Fibroblast of lung (primary cell): Measurements from ENCODE around the gene SFXN1. TPM values are rescaled to one million over a fixed set of nuclear protein-coding genes. Genes with fewer than 3 reads are reported as not detected.

ENCODE experiments used
- DNase-seq, 2 donors: peaks; one replicate each; pipeline versions ENCODE4 v3.0.0 to v3.0.0-alpha.2; 2010; ENCODE audit warnings: low read depth in 2 of 2
- H2AFZ ChIP-seq: 2 replicates; pipeline ENCODE4 v1.5.1; 2012; ENCODE audit warnings: low read length, control low read depth, inconsistent platforms
- H3K27ac ChIP-seq: 2 replicates; pipeline ENCODE4 v1.5.1; 2011; ENCODE audit warnings: low read length, control low read depth; ENCODE audit not compliant: insufficient read depth
- H3K27me3 ChIP-seq: 2 replicates; pipeline ENCODE4 v1.5.1; 2011; ENCODE audit warnings: mild to moderate bottlenecking, low read length; ENCODE audit not compliant: control insufficient read depth, insufficient read depth
- H3K36me3 ChIP-seq: 2 replicates; pipeline ENCODE4 v1.5.1; 2011; ENCODE audit warnings: low read length; ENCODE audit not compliant: control insufficient read depth, insufficient read depth
- H3K4me1 ChIP-seq: 2 replicates; pipeline ENCODE4 v1.5.1; 2011; ENCODE audit warnings: low read length; ENCODE audit not compliant: control insufficient read depth, insufficient read depth; ENCODE audit errors: extremely low read depth
- H3K4me2 ChIP-seq: 2 replicates; pipeline ENCODE4 v1.5.1; 2011; ENCODE audit warnings: low read length, control low read depth; ENCODE audit not compliant: insufficient read depth; ENCODE audit errors: extremely low read depth
- H3K4me3 ChIP-seq, 4 experiments: fragments of 200-600 bp in 1 of 4; sonication (generic) in 1 of 4; replicated peaks in 1 of 4; 2 replicates each; pipeline ENCODE4 v1.5.1; 2011 to 2016; ENCODE audit warnings: low read length in 4 of 4, low read depth in 3 of 4, mild to moderate bottlenecking in 3 of 4, control low read depth in 2 of 4, inconsistent platforms in 1 of 4, mixed read lengths in 1 of 4; ENCODE audit not compliant: insufficient read depth in 1 of 4; ENCODE audit errors: control extremely low read depth in 1 of 4
- H3K79me2 ChIP-seq: 2 replicates; pipeline ENCODE4 v1.5.1; 2012; ENCODE audit warnings: mild to moderate bottlenecking, low read length, inconsistent platforms; ENCODE audit not compliant: control insufficient read depth, insufficient read depth
- H3K9ac ChIP-seq: 2 replicates; pipeline ENCODE4 v1.5.1; 2011; ENCODE audit warnings: mild to moderate bottlenecking, low read length, control low read depth; ENCODE audit not compliant: insufficient read depth
- H3K9me3 ChIP-seq: 2 replicates; pipeline ENCODE4 v1.5.1; 2012; ENCODE audit warnings: low read depth, low read length; ENCODE audit not compliant: control insufficient read depth, insufficient read depth
- H4K20me1 ChIP-seq: 2 replicates; pipeline ENCODE4 v1.5.1; 2011; ENCODE audit warnings: low read length; ENCODE audit not compliant: control insufficient read depth, insufficient read depth; ENCODE audit errors: extremely low read depth
- CTCF ChIP-seq, 2 donors: IDR thresholded peaks in 1 of 2; conservative IDR thresholded peaks in 1 of 2; 1 replicate in 1 of 2; 2 replicates in 1 of 2; pipeline ENCODE4 v1.5.1; 2011 to 2012; ENCODE audit warnings: low read length in 2 of 2, control low read depth in 1 of 2, inconsistent platforms in 1 of 2, low read depth in 1 of 2, mild to moderate bottlenecking in 1 of 2
- EZH2 ChIP-seq: IDR thresholded peaks from 2 replicates; pipeline ENCODE4 v1.5.1; 2012; ENCODE audit warnings: low read length, control low read depth, mild to moderate bottlenecking; ENCODE audit errors: missing control alignments
- polyA plus RNA-seq, 2 donors: library from polyadenylated mRNA; depleted of rRNA in 1 of 2; stranded (reverse) in 1 of 2; unstranded in 1 of 2; fragments of >200 nt; gene quantifications; 2 replicates each; pipeline ENCODE4 v1.2.1, GENCODE V29; 2011 to 2012; ENCODE audit warnings: missing spikeins in 1 of 2
- total RNA-seq: library from RNA; depleted of rRNA; stranded (reverse); fragments of >200 nt; gene quantifications from 2 replicates; pipeline ENCODE4 v1.2.1, GENCODE V29; 2014

The SFXN1 gene
- total and polyA plus RNA-seq, 2 donors (not counting 1 experiment from before 2014, with no cell fraction given) = 58.3 to 125 TPM

GRCh38 chr5:175438234-175438857 lies 40.0 kb upstream of the SFXN1 start:
- Histone ChIP-seq H3K27ac (no peak overlapping the region), H3K4me1 (no peaks in the 10 kb centered on the region), H3K79me2 (no peaks in the 10 kb centered on the region), H3K4me2 (no peak overlapping the region), H2AFZ (no peak overlapping the region), H3K27me3 (no peaks in the 10 kb centered on the region), H3K9me3 (no peaks in the 10 kb centered on the region), H3K36me3 (no peaks in the 10 kb centered on the region), H4K20me1 (no peaks in the 10 kb centered on the region), H3K9ac (no peak overlapping the region), H3K4me3 (no peak overlapping the region)
- no peak for DNase-seq
- TF ChIP-seq EZH2 = no peak
- no peak for TF ChIP-seq CTCF (conservative IDR thresholded peaks at IDR 0.05 in 1 of 2, IDR thresholded peaks at IDR 0.05 in 1 of 2; ENCODE audit: low read depth in 1 of 2, low read length in 2 of 2)

GRCh38 chr5:175443514-175444059 lies 34.8 kb upstream of the SFXN1 start:
- peak in 1 of 2 donors; percentile 26 for DNase-seq
- Histone ChIP-seq H3K27me3 (peaks cover 6% of the 10 kb centered on the region), H3K4me2 (peak overlapping the region; percentile 59), H3K9me3 (no peaks in the 10 kb centered on the region), H4K20me1 (no peaks in the 10 kb centered on the region), H3K4me3 (peak overlapping the region in 3 of 4 experiments; percentile 10 to 41 (median 29)), H3K4me1 (no peaks in the 10 kb centered on the region), H3K9ac (no peak overlapping the region), H3K79me2 (no peaks in the 10 kb centered on the region), H3K36me3 (no peaks in the 10 kb centered on the region), H2AFZ (no peak overlapping the region), H3K27ac (no peak overlapping the region)
- TF ChIP-seq CTCF (conservative IDR thresholded peaks at IDR 0.05 in 1 of 2, IDR thresholded peaks at IDR 0.05 in 1 of 2; ENCODE audit: low read depth in 1 of 2, low read length in 2 of 2) (no peak), EZH2 (no peak)

- Histone ChIP-seq H3K79me2 (no peaks in the 10 kb centered on the region), H3K9ac (no peak within 1 kb of the TSS), H4K20me1 (no peaks in the 10 kb centered on the region), H3K27me3 (peaks cover 6% of the 10 kb centered on the region), H3K27ac (no peak within 1 kb of the TSS), H3K4me2 (peak within 1 kb of the TSS; percentile 82), H3K36me3 (no peaks in the 10 kb centered on the region), H3K4me3 (peak within 1 kb of the TSS; percentile 16 to 41 (median 27)), H3K9me3 (no peaks in the 10 kb centered on the region), H2AFZ (peak within 1 kb of the TSS; percentile 62), H3K4me1 (no peaks in the 10 kb centered on the region)
- TF ChIP-seq EZH2 (no peak), CTCF (conservative IDR thresholded peaks at IDR 0.05 in 1 of 2, IDR thresholded peaks at IDR 0.05 in 1 of 2; ENCODE audit: low read depth in 1 of 2, low read length in 2 of 2) (peak in 1 of 2 donors; percentile 58)
- peak; percentile 43 to 46 for DNase-seq
Measured at GRCh38 chr5:175444060-175444904, 34.1 kb upstream of the SFXN1 start, which contains the start of gene DRD1. Gene DRD1, minus strand, starts transcription at chr5:175444182. Its CDS starts 1,083 bp downstream, at chr5:175443099.
